Mesothelial cell of epicardium (in vitro differentiated cells): ENCODE measurements around the gene PRR19. TPM values are rescaled to one million over a fixed set of nuclear protein-coding genes. Genes with fewer than 3 reads are reported as not detected.

Experiments used
- DNase-seq, 2 experiments: peaks; one replicate each; pipeline ENCODE4 v3.0.0; 2021; ENCODE audit warnings: low spot score in 2 of 2; ENCODE audit not compliant: unreplicated experiment in 2 of 2
- H3K27ac Mint-ChIP-seq: 2 replicates; pipeline ENCODE4 v1.8.0; 2021; ENCODE audit warnings: mixed read lengths
- H3K27me3 Mint-ChIP-seq: 2 replicates; pipeline ENCODE4 v1.8.0; 2021; ENCODE audit warnings: low read depth, mixed read lengths
- H3K36me3 Mint-ChIP-seq: 2 replicates; pipeline ENCODE4 v1.8.0; 2021; ENCODE audit warnings: mixed read lengths
- H3K4me1 Mint-ChIP-seq: 2 replicates; pipeline ENCODE4 v1.8.0; 2021; ENCODE audit warnings: mixed read lengths
- H3K4me3 Mint-ChIP-seq: 2 replicates; pipeline ENCODE4 v1.8.0; 2021; ENCODE audit warnings: mild to moderate bottlenecking, moderate library complexity, mixed read lengths
- H3K9me3 Mint-ChIP-seq: 2 replicates; pipeline ENCODE4 v1.8.0; 2021; ENCODE audit warnings: mixed read lengths
- total RNA-seq: library from RNA; stranded (reverse); gene quantifications from 3 replicates; pipeline ENCODE4 v1.2.1, GENCODE V29; 2021
- TF ChIP-seq, protein P1 (sequence below): fragments of 200-600 bp; sonication (generic); IDR thresholded peaks from one replicate; pipeline ENCODE4 v1.5.0; 2021; ENCODE audit warnings: antibody characterized with exemption; ENCODE audit not compliant: unreplicated experiment

PRR19 gene
- total RNA-seq, 1 donor from 2014 or later, result 1.7 TPM

DNA sequence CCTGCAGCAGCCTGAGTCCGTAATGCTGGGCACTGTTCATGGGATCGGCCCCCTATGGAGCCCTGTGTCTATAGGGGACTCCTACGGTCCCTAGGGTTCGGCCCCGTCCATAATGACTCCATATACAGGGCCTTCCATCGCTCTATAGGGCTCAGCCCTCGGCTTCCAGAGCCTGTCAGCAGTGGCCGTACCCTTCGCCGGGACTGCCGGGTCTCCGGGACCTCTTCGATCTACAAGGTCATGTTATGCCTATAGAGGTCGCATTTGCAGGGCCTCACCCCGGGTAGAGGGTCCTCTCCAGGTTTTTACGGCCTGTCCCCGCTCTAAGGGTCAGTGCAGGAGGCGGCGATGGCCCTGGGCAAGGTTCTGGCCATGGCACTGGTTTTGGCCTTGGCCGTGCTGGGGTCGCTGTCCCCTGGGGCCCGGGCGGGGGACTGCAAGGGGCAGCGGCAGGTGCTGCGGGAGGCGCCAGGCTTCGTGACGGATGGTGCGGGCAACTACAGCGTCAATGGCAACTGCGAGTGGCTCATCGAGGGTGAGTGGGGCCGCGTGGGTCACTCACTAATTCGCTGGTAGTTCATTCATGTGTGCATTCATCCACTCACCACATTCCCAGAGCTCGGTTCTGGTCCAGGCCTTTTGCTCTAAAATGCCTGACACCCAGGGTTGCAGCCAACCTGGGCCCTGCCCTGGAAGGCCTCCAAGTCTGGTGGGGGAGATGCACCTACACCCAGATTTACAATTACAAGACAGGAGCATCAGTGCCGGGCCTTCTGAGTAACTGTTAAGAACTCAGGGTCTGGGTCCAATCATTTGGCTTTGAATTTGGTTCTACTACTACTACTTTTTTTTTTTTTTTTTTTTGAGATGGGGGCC is 24.2 kb downstream of the PRR19 start:
- peaks cover 3% of the 10 kb centered on the region for H3K36me3 Mint-ChIP-seq
- peaks cover 27% of the 10 kb centered on the region for H3K4me1 Mint-ChIP-seq
- H3K9me3 Mint-ChIP-seq, result no peaks in the 10 kb centered on the region
- TF ChIP-seq, protein P1, sequence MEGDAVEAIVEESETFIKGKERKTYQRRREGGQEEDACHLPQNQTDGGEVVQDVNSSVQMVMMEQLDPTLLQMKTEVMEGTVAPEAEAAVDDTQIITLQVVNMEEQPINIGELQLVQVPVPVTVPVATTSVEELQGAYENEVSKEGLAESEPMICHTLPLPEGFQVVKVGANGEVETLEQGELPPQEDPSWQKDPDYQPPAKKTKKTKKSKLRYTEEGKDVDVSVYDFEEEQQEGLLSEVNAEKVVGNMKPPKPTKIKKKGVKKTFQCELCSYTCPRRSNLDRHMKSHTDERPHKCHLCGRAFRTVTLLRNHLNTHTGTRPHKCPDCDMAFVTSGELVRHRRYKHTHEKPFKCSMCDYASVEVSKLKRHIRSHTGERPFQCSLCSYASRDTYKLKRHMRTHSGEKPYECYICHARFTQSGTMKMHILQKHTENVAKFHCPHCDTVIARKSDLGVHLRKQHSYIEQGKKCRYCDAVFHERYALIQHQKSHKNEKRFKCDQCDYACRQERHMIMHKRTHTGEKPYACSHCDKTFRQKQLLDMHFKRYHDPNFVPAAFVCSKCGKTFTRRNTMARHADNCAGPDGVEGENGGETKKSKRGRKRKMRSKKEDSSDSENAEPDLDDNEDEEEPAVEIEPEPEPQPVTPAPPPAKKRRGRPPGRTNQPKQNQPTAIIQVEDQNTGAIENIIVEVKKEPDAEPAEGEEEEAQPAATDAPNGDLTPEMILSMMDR, result no peak
- H3K27me3 Mint-ChIP-seq, result peaks cover 37% of the 10 kb centered on the region
- peak in 1 of 2 experiments; percentile 50 for DNase-seq
- H3K27ac Mint-ChIP-seq, result no peak overlapping the region
- peak overlapping the region; percentile 85 for H3K4me3 Mint-ChIP-seq

DNA sequence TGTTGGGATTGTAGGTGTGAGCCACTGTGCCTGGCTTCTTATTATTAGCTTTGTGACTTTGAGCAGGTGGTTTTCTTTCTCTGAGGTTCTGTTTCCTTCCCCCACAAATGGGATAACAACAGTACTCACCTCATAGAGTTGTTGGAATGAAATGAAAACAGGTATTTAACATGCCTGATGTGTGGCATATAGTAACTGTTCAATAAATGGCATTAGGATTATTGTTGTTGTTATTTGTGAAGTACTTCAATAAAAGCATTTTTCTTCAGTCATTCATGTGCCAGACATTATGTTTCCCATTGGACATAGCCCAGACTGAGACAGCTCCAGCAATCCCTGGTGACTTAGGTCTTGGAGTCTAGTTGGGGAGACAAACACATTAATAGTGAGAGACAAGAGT is 25.0 kb downstream of the PRR19 start:
- DNase-seq, result no peak
- H3K27ac Mint-ChIP-seq, result no peak overlapping the region
- H3K4me1 Mint-ChIP-seq, result peaks cover 27% of the 10 kb centered on the region
- H3K36me3 Mint-ChIP-seq, result peaks cover 3% of the 10 kb centered on the region
- H3K4me3 Mint-ChIP-seq, result peak overlapping the region; percentile 85
- TF ChIP-seq, protein P1, result no peak
- H3K9me3 Mint-ChIP-seq, result no peaks in the 10 kb centered on the region
- peaks cover 28% of the 10 kb centered on the region for H3K27me3 Mint-ChIP-seq

DNA sequence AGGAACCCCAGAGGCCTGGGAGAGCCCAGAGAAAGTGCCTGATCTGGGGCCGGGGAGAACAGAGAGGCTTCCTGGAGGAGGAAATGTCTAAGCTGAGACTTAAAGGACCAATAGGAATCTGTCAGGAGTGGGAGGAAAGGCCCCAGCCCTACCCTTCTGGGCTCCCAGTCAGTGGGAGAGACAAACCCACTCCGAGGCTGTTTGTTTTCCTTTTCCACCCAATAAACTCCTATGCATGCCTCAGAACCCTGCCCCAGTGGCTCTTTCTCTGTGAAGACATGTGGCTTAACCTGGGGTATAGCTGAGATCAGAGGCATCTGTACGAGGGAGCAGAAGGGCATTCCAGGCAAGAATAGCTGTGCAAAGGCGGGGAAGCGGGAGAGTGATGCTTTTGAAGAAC is 25.4 kb downstream of the PRR19 start:
- Mint-ChIP-seq H3K9me3 (no peaks in the 10 kb centered on the region), H3K36me3 (peaks cover 3% of the 10 kb centered on the region), H3K27ac (no peak overlapping the region), H3K27me3 (peaks cover 24% of the 10 kb centered on the region), H3K4me1 (peaks cover 27% of the 10 kb centered on the region), H3K4me3 (peak overlapping the region; percentile 85)
- no peak for DNase-seq
- TF ChIP-seq, protein P1, result no peak

DNA sequence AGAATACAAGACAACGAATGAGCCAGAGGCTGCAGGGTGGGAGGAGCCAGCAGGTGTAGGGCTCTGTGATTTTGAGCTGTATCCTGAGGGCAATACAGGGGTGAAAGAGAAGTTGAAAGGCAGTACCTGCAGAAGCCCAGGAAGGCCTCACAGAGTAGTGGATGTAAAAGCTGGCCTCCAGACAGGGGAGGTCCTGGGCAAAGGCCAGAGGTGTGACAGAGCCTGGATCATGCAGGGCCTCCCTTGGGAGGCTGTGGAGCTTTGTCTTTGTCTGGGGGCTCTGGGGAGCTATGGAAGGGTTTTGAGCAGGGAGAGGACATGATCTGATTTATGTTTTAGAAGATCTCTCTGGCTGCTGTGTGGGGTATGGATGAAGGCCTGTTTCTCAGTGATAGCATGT is 26.2 kb downstream of the PRR19 start:
- no peak overlapping the region for H3K27ac Mint-ChIP-seq
- TF ChIP-seq, protein P1, result no peak

DNA sequence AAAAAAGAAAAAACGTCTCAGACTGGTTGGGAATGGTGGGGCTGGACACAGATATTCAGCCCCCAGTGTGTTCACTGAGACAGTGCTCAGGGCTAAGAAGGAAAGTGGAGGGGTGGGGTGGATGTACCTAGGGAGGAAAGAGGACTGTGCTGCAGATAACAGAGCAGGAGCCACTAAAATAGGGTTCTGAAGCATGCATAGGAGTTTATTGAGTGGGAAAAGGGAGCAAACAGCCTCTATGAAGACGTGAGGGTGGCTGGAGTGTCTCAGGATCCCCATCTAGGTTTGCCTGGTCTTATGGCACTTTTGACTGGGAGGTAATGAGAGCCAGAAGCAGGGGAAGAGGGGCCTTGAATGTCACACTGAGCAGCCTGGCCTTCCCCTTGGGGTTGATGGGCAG is 26.9 kb downstream of the PRR19 start:
- peaks cover 3% of the 10 kb centered on the region for H3K36me3 Mint-ChIP-seq
- peaks cover 10% of the 10 kb centered on the region for H3K27me3 Mint-ChIP-seq
- no peak for DNase-seq
- H3K9me3 Mint-ChIP-seq, result no peaks in the 10 kb centered on the region
- TF ChIP-seq, protein P1, result no peak
- H3K4me3 Mint-ChIP-seq, result no peak overlapping the region
- H3K27ac Mint-ChIP-seq, result no peak overlapping the region
- peaks cover 27% of the 10 kb centered on the region for H3K4me1 Mint-ChIP-seq

More for the DNA sequence above, 26.2 kb downstream of the PRR19 start:
- Mint-ChIP-seq H3K9me3 (no peaks in the 10 kb centered on the region), H3K4me1 (peaks cover 27% of the 10 kb centered on the region), H3K36me3 (peaks cover 3% of the 10 kb centered on the region), H3K27me3 (peaks cover 17% of the 10 kb centered on the region), H3K4me3 (no peak overlapping the region)
- DNase-seq, result no peak
